ENCODE measurements around the gene VPS26C.
A peak's percentile ranks its signal among the peaks of the same experiment; 100 is the strongest.
"Not testable (repeated sequence)": the region's sequence is repeated elsewhere in the genome, so short reads cannot be mapped to it uniquely, and the experiment has no call there.

The VPS26C gene

GRCh38 chr21:37223804-37224345 is 43.3 kb downstream of the VPS26C start:
- Histone ChIP-seq H3K79me2 (ENCODE audit: insufficient read depth, low read length) (peaks cover 49% of the 10 kb centered on the region), H3F3A (ENCODE audit: insufficient read depth) (peaks cover 11% of the 10 kb centered on the region), H3K9me2 (replicated peaks; ENCODE audit: insufficient read depth, low read length) (no peaks in the 10 kb centered on the region), H3K9me3 (ENCODE audit: insufficient read depth, low read length) (no peaks in the 10 kb centered on the region), H3K27ac (ENCODE audit: low read depth, low read length) (no peak overlapping the region), H2AFZ (ENCODE audit: low read depth, low read length, severe bottlenecking) (no peak overlapping the region), H3K36me3 (ENCODE audit: low read length) (0 out of 2 replicates have a peak, but pooled peaks cover 9% of the 10 kb centered on the region), H3K9ac (ENCODE audit: low read length) (no peak overlapping the region), H3K4me3 (ENCODE audit: insufficient read depth, low read length, poor library complexity, severe bottlenecking) (no peak overlapping the region), H4K20me1 (ENCODE audit: low read depth, low read length) (no peaks in the 10 kb centered on the region), H3K27me3 (ENCODE audit: low read length) (no peaks in the 10 kb centered on the region), H3K4me2 (ENCODE audit: low read depth, low read length, poor library complexity, severe bottlenecking) (no peak overlapping the region)
- TF ChIP-seq EZH2phosphoT487 (conservative IDR thresholded peaks at IDR 0.05; ENCODE audit: low read length) (no peak), CTCF (IDR thresholded peaks at IDR 0.05; ENCODE audit: insufficient read depth, low read length, poor library complexity, severe bottlenecking) (no peak)

GRCh38 chr21:37222248-37222647 is 44.9 kb downstream of the VPS26C start:
- not testable (repeated sequence) for H3K4me3 ChIP-seq (ENCODE audit: insufficient read depth, low read length, poor library complexity, severe bottlenecking); H3K9me2 ChIP-seq (replicated peaks; ENCODE audit: insufficient read depth, low read length); H3K9me3 ChIP-seq (ENCODE audit: insufficient read depth, low read length); H3K9ac ChIP-seq (ENCODE audit: low read length); H2AFZ ChIP-seq (ENCODE audit: low read depth, low read length, severe bottlenecking); H3K4me2 ChIP-seq (ENCODE audit: low read depth, low read length, poor library complexity, severe bottlenecking); H3K36me3 ChIP-seq (ENCODE audit: low read length); H3K27ac ChIP-seq (ENCODE audit: low read depth, low read length); H4K20me1 ChIP-seq (ENCODE audit: low read depth, low read length); H3K27me3 ChIP-seq (ENCODE audit: low read length)
- peaks cover 11% of the 10 kb centered on the region for H3F3A ChIP-seq (ENCODE audit: insufficient read depth)
- peaks cover 43% of the 10 kb centered on the region for H3K79me2 ChIP-seq (ENCODE audit: insufficient read depth, low read length)

- Histone ChIP-seq H3K9me2 (replicated peaks; ENCODE audit: insufficient read depth, low read length) (no peaks in the 10 kb centered on the region), H3K27ac (ENCODE audit: low read depth, low read length) (peak overlapping the region; percentile 54), H3K9me3 (ENCODE audit: insufficient read depth, low read length) (no peaks in the 10 kb centered on the region), H2AFZ (ENCODE audit: low read depth, low read length, severe bottlenecking) (peak overlapping the region; percentile 95), H4K20me1 (ENCODE audit: low read depth, low read length) (no peaks in the 10 kb centered on the region), H3K9ac (ENCODE audit: low read length) (peak overlapping the region; percentile 71), H3K27me3 (ENCODE audit: low read length) (no peaks in the 10 kb centered on the region), H3F3A (ENCODE audit: insufficient read depth) (peaks cover 11% of the 10 kb centered on the region), H3K4me2 (ENCODE audit: low read depth, low read length, poor library complexity, severe bottlenecking) (peak overlapping the region; percentile 76), H3K4me3 (ENCODE audit: insufficient read depth, low read length, poor library complexity, severe bottlenecking) (peak overlapping the region; percentile 65), H3K36me3 (ENCODE audit: low read length) (0 out of 2 replicates have a peak, but pooled peaks cover 4% of the 10 kb centered on the region), H3K79me2 (ENCODE audit: insufficient read depth, low read length) (peaks cover 33% of the 10 kb centered on the region)
- TF ChIP-seq EZH2phosphoT487 (conservative IDR thresholded peaks at IDR 0.05; ENCODE audit: low read length) = no peak
- peak; percentile 28 for TF ChIP-seq CTCF (IDR thresholded peaks at IDR 0.05; ENCODE audit: insufficient read depth, low read length, poor library complexity, severe bottlenecking)
These were observed 46.0 kb downstream of the VPS26C start for GRCh38 chr21:37220981-37221664.

- peak overlapping the region; percentile 65 for H3K4me3 ChIP-seq (ENCODE audit: insufficient read depth, low read length, poor library complexity, severe bottlenecking)
- peak overlapping the region; percentile 54 for H3K27ac ChIP-seq (ENCODE audit: low read depth, low read length)
- peak overlapping the region; percentile 76 for H3K4me2 ChIP-seq (ENCODE audit: low read depth, low read length, poor library complexity, severe bottlenecking)
- peak overlapping the region; percentile 71 for H3K9ac ChIP-seq (ENCODE audit: low read length)
- peaks cover 29% of the 10 kb centered on the region for H3K79me2 ChIP-seq (ENCODE audit: insufficient read depth, low read length)
- TF ChIP-seq EZH2phosphoT487 (conservative IDR thresholded peaks at IDR 0.05; ENCODE audit: low read length) = no peak
- no peak for TF ChIP-seq CTCF (IDR thresholded peaks at IDR 0.05; ENCODE audit: insufficient read depth, low read length, poor library complexity, severe bottlenecking)
- no peaks in the 10 kb centered on the region for H4K20me1 ChIP-seq (ENCODE audit: low read depth, low read length)
- no peaks in the 10 kb centered on the region for H3K9me2 ChIP-seq (replicated peaks; ENCODE audit: insufficient read depth, low read length)
- peaks cover 11% of the 10 kb centered on the region for H3F3A ChIP-seq (ENCODE audit: insufficient read depth)
- no peaks in the 10 kb centered on the region for H3K27me3 ChIP-seq (ENCODE audit: low read length)
- 0 out of 2 replicates have a peak, but pooled peaks cover 4% of the 10 kb centered on the region for H3K36me3 ChIP-seq (ENCODE audit: low read length)
- no peaks in the 10 kb centered on the region for H3K9me3 ChIP-seq (ENCODE audit: insufficient read depth, low read length)
- peak overlapping the region; percentile 95 for H2AFZ ChIP-seq (ENCODE audit: low read depth, low read length, severe bottlenecking)
These were observed 46.6 kb downstream of the VPS26C start for GRCh38 chr21:37220433-37220980.
